ENCODE measurements around the gene GLRB.
A peak's percentile ranks its signal among the peaks of the same experiment; 100 is the strongest.
"Not testable (repeated sequence)": the region's sequence is repeated elsewhere in the genome, so short reads cannot be mapped to it uniquely, and the experiment has no call there.

GLRB gene

DNA sequence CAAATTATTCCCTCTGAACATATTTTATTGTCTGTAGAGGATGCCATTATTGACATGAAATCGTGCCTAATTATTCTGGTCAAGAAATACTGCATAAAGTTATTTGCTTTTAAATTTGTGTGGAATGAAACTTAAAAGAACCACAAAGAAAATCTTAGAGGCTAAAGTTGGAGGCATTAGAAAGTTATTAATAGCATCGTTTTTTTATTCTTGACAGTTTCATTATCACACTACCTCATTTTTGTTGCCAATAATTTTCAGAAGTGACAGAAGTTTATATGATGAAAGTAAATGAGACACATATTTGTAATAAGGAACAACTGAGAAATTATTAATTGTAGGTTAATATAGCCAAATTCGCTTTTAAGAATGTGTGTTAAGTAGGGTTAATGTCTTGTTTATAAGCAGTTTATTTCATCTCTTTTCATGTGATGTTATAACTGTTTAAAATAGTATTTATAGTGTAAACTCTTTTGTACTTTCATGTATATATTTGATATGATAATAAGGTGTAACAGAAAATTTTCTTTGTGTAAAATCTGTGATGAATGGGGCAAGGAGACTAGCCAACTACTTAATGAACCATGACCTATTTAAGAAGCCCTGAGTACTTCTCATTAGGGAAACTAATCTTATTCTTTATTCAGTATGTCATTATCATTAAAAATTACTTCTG is 90.1 kb downstream of the GLRB start:
- TF ChIP-seq CTCF (IDR thresholded peaks at IDR 0.05; ENCODE audit: control insufficient read depth, extremely low read depth, insufficient read depth) = no peak
- no peak overlapping the region for H3K4me3 ChIP-seq (ENCODE audit: low read depth, low read length)
- no peak for DNase-seq (ENCODE audit: low read depth)

GRCh38 chr4:157170321-157170720 is 94.4 kb downstream of the GLRB start:
- TF ChIP-seq CTCF (IDR thresholded peaks at IDR 0.05; ENCODE audit: control insufficient read depth, extremely low read depth, insufficient read depth) = no peak
- no peak for DNase-seq (ENCODE audit: low read depth)

GRCh38 chr4:157172011-157172410 is 96.1 kb downstream of the GLRB start:
- DNase-seq (ENCODE audit: low read depth) = no peak
- peak; percentile 33 for TF ChIP-seq CTCF (IDR thresholded peaks at IDR 0.05; ENCODE audit: control insufficient read depth, extremely low read depth, insufficient read depth)
- H3K4me3 ChIP-seq (ENCODE audit: low read depth, low read length) = no peak overlapping the region

More at GRCh38 chr4:157170321-157170720, 94.4 kb downstream of the GLRB start:
- no peak overlapping the region for H3K4me3 ChIP-seq (ENCODE audit: low read depth, low read length)

GRCh38 chr4:157180268-157180667 is 104.3 kb downstream of the GLRB start:
- not testable (repeated sequence) for DNase-seq (ENCODE audit: low read depth)
- peak overlapping the region; percentile 47 for H3K4me3 ChIP-seq (ENCODE audit: low read depth, low read length)

GRCh38 chr4:157184300-157184699 is 108.3 kb downstream of the GLRB start:
- no peak for TF ChIP-seq CTCF (IDR thresholded peaks at IDR 0.05; ENCODE audit: control insufficient read depth, extremely low read depth, insufficient read depth)
- H3K4me3 ChIP-seq (ENCODE audit: low read depth, low read length) = no peak overlapping the region
- no peak for DNase-seq (ENCODE audit: low read depth)

GRCh38 chr4:157185363-157185762 is 109.4 kb downstream of the GLRB start:
- no peak for TF ChIP-seq CTCF (IDR thresholded peaks at IDR 0.05; ENCODE audit: control insufficient read depth, extremely low read depth, insufficient read depth)
- no peak overlapping the region for H3K4me3 ChIP-seq (ENCODE audit: low read depth, low read length)
- no peak for DNase-seq (ENCODE audit: low read depth)

DNA sequence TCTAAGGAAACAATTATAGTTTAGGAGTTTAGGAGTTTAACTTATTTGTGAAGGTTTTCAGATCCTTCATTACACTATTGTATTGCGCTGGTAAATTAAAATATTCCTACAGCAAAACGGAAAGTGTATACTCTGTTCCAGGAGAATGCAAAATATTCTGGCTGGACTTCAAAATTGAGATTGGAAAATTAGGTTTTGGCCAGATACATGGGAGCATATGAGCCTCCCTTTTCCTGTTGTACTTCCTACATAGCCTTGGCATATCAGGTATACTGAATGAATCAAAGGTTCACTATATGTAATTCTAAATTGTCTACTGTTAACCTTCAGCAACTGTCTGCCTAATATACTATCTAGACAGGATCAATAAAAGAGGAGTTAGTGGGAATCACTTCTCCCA is 119.4 kb downstream of the GLRB start:
- no peak for TF ChIP-seq CTCF (IDR thresholded peaks at IDR 0.05; ENCODE audit: control insufficient read depth, extremely low read depth, insufficient read depth)
- no peak overlapping the region for H3K4me3 ChIP-seq (ENCODE audit: low read depth, low read length)
- no peak for DNase-seq (ENCODE audit: low read depth)
